ENCODE data around the gene MSH3.
A peak's percentile ranks its signal among the peaks of the same experiment; 100 is the strongest.
"Not testable (repeated sequence)": the region's sequence is repeated elsewhere in the genome, so short reads cannot be mapped to it uniquely, and the experiment has no call there.

MSH3 gene

DNA sequence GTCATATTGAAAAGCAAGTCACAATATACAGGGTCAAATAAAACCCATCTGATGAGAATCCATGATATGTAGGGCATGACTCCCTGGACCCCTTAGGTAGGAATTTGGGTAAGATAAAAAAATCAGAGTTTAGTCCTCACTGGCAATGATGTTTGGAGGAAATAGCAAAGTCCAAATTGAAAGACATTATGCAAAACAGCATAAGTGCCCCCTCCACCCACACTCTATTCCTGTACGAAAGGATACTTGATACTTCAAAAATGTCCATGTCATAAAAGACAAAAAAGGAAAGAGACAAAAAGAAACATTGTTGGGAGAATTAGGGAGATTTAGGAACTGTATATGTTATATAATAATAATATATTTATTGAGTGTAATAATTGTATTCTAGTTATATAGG is 209.7 kb downstream of the MSH3 start:
- FAIRE-seq: no peak

GRCh38 chr5:80864706-80865435 is 210.4 kb downstream of the MSH3 start:
- FAIRE-seq: peak; percentile 17

DNA sequence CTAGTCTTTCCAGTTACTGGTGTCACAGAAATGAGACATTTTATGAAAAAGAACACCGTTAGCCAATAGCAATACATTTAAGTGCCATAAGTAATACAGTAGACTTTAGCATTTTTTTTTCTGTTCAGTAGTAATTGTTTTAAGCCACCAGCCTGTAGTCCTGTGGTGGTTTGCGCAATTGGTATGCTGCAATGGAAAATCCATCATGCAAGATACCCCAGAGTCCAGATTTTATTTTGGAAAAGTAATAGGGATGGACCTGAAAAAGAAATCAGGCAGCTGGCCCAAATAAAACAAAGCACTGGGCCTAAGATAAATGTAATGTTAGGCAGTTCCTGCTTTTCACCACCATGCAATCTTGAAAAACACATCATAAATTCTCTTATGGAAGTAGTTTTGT is 211.1 kb downstream of the MSH3 start:
- no peak for FAIRE-seq

GRCh38 chr5:80866371-80866770 is 211.9 kb downstream of the MSH3 start:
- FAIRE-seq: no peak

DNA sequence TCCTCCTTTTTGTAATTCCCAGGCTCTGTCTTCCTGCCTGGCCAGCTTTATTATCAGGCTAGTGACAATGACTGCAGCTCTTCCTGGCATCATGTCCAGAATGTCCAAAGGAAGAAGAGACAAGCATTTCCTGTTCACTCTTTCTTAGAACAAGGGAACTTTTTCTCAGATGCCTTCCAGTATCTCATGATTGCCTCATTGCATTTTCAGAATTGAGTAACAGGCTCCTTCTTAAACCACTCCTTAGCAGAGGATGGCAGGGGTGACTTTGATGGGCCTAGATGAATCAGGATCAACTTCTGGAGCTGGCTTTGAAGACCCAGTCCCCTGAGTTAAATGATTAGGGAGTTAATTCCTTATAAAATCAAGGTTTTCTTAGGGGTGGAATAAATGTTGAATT is 212.8 kb downstream of the MSH3 start:
- no peak for FAIRE-seq

- no peak for FAIRE-seq
Observed at GRCh38 chr5:80870442-80870841, 216.0 kb downstream of the MSH3 start.

DNA sequence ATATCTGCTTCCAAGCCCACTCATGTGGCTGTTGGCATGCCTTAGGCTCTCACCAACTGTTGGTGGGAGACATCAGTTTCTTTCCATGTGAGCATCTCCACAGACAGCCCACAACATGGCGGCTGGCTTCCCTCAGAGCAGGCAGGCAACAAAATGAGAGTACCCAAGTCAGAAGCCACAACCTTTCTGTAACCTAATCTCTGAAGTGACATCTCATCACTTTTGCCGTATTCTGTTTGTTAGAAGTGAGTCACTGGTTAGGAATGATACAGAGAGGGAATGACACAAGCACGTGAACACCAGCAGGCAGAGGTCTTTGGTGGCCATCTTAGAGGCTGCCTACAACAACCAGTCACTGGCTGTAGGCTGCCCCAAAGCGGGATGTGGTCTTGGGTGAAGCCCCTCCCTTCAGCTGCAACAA is 217.1 kb downstream of the MSH3 start:
- no peak for FAIRE-seq

- FAIRE-seq: no peak
Observed at GRCh38 chr5:80874162-80874561, 219.7 kb downstream of the MSH3 start.

GRCh38 chr5:80877592-80877991 is 223.1 kb downstream of the MSH3 start:
- no peak for FAIRE-seq

DNA sequence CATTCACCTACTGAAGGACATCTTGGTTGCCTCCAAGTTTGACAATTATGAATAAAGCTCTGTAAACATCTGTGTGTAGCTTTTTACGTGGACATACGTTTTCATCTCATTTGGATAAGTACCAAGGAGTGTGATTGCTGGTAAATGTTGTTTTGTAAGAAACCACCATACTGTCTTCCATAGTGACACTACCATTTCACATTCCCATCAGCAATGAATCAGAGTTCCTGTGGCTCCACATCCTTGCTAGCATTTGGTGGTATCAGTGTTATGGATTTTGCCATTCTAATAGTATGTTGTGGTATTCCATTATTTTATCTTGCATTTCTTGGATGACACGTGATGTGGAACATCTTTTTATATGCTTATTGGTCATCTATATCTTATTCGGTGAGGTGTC is 227.3 kb downstream of the MSH3 start:
- no peak for FAIRE-seq

- not testable (repeated sequence) for FAIRE-seq
Observed at GRCh38 chr5:80883390-80883789, 228.9 kb downstream of the MSH3 start.

GRCh38 chr5:80884086-80884813 is 229.8 kb downstream of the MSH3 start:
- FAIRE-seq: no peak

DNA sequence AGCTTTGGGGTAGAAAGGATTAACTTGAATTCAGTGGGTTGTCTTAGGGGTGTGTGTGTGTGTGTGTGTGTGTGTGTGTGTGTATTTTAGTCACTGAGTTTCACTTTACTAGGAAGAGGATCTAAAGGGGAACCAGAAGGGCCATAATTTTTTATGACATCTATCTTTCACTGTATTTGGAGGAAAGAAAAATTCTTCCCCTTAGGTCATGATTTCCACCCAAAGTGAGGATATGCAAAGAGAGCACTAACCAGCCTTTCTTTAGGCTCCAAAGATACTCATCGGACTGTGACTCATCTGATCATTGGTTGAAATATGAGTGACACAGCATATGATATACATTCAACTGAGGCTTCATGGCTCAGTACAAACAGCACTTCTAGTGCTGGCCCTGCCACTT is 230.5 kb downstream of the MSH3 start:
- no peak for FAIRE-seq

- no peak for FAIRE-seq
Observed at GRCh38 chr5:80885396-80886000, 231.0 kb downstream of the MSH3 start.

- FAIRE-seq: no peak
Observed at GRCh38 chr5:80894083-80894482, 239.6 kb downstream of the MSH3 start.

DNA sequence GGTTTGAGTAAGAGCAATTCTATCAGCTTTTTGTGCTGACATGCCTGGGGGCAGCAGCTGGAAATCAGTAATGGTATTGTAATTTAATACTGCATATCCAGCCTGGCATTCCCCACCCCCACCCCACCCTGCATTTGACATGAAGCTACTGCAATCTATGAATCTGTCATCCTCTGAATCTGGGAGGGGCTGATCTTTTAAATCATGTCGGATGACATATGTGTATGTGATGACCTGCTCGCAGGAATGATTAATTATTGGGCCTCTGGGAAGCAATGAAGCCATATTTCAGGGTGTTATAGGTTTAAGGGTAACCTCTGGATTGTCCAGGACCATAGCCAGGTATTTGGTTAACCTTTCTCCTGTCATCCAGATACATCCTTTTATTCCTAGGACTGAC is 241.1 kb downstream of the MSH3 start:
- FAIRE-seq: no peak

- FAIRE-seq: not testable (repeated sequence)
Observed at GRCh38 chr5:80902624-80903023, 248.2 kb downstream of the MSH3 start.

GRCh38 chr5:80904533-80905187 is 250.2 kb downstream of the MSH3 start:
- FAIRE-seq: no peak

DNA sequence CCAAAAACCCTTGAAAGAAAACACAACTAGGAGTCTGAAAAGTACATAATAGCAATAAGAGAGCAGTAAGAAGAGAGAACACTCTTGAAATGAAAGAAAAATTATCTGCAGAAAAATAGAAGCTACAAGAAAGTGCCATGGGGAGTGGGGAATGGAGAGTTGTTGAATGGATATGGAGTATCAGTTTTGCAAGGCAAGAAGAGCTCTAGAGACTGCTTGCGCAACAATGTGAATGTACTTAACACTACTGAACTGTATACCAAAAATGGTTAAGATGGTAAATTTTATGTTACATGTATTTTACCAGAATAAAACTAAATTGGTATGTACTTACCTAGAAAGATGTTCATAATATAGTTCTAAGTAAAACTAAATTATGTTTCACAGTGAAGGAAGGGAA is 251.0 kb downstream of the MSH3 start:
- no peak for FAIRE-seq

- no peak for FAIRE-seq
Observed at GRCh38 chr5:80912479-80912878, 258.0 kb downstream of the MSH3 start.

- no peak for FAIRE-seq
Observed at GRCh38 chr5:80915716-80916115, 261.3 kb downstream of the MSH3 start.

DNA sequence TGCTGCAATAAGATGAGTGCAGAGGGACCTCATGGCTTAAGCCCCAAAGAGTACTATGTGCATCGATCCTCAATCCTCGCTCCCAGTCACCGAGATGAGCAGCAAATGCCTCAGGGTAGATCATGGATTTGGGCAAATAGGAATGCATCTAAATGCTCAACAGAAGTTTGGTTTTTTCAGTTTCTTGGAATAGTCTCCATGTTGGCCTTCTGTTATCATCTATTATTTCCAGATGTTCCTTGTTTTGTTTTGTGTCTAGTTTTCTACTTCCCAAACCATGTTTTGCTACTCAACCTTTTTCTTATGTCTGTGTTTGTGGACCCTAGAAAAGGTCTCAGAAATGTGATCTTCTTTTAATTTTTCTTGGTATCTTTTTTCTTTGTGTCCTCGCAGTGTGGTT is 262.2 kb downstream of the MSH3 start:
- no peak for FAIRE-seq

GRCh38 chr5:80917631-80918030 is 263.2 kb downstream of the MSH3 start:
- no peak for FAIRE-seq
